Mononuclear cell (primary cell): Measurements from ENCODE around the gene STK38. TPM values are rescaled to one million over a fixed set of nuclear protein-coding genes. Genes with fewer than 3 reads are reported as not detected.

Experiments
- H3K27me3 ChIP-seq: 2 replicates; pipeline ENCODE4 v1.6.0; 2011; ENCODE audit warnings: low read length, control low read depth; ENCODE audit not compliant: insufficient read depth
- H3K4me1 ChIP-seq: 2 replicates; pipeline ENCODE4 v1.5.1; 2011; ENCODE audit warnings: mild to moderate bottlenecking, low read length, control low read depth; ENCODE audit not compliant: insufficient read depth
- H3K4me3 ChIP-seq: 2 replicates; pipeline ENCODE4 v1.5.1; 2011; ENCODE audit warnings: mild to moderate bottlenecking, low read length, moderate library complexity
- H3K9me3 ChIP-seq: 2 replicates; pipeline ENCODE4 v1.5.1; 2011; ENCODE audit warnings: low read depth, mild to moderate bottlenecking, control low read depth, low read length
- total RNA-seq: library from RNA; depleted of rRNA; stranded (reverse); fragments of >200 nt; gene quantifications from one replicate; pipeline ENCODE4 v1.2.3, GENCODE V29; 2012

STK38 gene
- total RNA-seq, 1 donor = 35.3 TPM

DNA sequence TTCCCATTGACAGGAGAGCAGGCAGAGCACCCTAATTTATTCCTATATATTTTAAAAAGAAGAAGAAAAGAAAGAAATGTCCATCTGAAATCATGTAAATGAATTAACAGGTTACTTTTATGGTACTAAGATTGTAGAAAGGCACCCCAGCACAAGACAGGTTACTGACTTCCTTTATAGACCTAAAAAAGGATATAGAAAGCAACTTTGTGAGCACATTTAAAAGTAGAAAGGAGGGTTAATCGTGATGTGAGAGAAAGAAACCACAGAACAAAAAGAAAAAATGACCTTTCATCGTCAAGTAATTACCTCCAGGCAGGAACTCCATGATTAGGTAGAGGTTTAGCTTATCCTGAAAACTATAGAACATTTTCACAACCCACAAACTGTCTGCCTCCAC is 29.9 kb downstream of the STK38 start:
- Histone ChIP-seq H3K27me3 (no peaks in the 10 kb centered on the region), H3K4me3 (no peak overlapping the region)

DNA sequence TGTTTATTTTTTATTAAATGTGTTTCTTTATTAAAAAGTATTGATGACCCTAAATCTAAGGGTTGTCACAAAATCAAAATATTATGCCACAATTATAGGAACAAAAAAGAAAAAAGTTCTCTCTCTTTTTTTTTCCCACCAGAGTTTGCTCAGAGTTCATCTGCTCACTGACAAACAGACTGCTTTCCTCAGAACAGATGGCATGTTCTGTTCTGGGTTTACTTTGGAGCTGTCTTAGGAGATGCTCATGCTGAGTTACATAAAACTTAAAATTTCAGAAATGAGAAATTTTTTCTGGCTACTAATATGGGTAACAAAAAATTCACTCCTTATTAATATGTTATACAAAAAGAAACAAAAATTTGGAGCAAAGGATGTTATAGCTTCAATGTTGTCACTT is 30.3 kb downstream of the STK38 start:
- Histone ChIP-seq H3K27me3 (no peaks in the 10 kb centered on the region), H3K4me3 (no peak overlapping the region), H3K9me3 (no peaks in the 10 kb centered on the region), H3K4me1 (peaks cover 9% of the 10 kb centered on the region)

More for the DNA sequence above, 29.9 kb downstream of the STK38 start:
- peaks cover 9% of the 10 kb centered on the region for H3K4me1 ChIP-seq
- H3K9me3 ChIP-seq = no peaks in the 10 kb centered on the region

DNA sequence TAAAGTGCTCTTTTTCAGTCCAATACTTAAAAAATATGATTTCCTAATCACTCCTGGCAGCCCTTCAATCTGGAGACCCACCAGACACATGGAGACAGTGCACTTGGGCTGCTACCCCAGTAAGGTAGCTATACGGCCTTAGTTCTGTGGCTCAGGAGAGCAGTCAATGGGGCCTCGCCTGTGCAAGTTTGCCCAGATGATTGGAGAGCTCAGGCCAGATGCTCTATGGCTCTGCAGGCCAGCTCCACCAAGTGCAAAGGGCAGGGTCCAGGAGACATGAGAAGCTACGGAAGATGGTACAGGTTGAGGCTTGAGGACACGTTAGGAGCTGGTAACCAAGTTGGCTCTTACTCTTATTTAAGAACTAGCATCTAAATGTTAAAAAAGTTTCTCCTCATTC is 30.7 kb downstream of the STK38 start:
- H3K4me3 ChIP-seq = no peak overlapping the region
- peaks cover 9% of the 10 kb centered on the region for H3K4me1 ChIP-seq
- no peaks in the 10 kb centered on the region for H3K9me3 ChIP-seq
- H3K27me3 ChIP-seq = no peaks in the 10 kb centered on the region

DNA sequence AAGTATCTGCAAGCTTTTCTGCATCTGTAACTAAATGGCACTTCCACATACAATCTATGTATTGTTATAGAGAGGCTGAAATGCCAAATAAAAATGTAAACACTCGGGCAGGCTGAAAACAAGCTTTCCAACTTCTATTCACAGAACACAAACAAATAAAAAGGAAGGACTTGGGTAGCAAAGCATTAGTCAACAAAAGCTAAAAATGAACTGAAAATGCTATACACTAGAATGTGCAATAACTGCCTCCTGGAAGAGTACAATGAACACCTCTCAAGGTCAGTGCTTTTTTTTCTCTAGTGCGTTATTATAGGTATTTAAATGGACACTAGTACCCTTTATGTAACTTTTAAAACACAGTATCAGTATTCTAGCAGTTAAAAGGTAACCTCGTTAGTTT is 31.4 kb downstream of the STK38 start:
- Histone ChIP-seq H3K9me3 (no peaks in the 10 kb centered on the region), H3K27me3 (no peaks in the 10 kb centered on the region), H3K4me3 (no peak overlapping the region), H3K4me1 (peaks cover 9% of the 10 kb centered on the region)

DNA sequence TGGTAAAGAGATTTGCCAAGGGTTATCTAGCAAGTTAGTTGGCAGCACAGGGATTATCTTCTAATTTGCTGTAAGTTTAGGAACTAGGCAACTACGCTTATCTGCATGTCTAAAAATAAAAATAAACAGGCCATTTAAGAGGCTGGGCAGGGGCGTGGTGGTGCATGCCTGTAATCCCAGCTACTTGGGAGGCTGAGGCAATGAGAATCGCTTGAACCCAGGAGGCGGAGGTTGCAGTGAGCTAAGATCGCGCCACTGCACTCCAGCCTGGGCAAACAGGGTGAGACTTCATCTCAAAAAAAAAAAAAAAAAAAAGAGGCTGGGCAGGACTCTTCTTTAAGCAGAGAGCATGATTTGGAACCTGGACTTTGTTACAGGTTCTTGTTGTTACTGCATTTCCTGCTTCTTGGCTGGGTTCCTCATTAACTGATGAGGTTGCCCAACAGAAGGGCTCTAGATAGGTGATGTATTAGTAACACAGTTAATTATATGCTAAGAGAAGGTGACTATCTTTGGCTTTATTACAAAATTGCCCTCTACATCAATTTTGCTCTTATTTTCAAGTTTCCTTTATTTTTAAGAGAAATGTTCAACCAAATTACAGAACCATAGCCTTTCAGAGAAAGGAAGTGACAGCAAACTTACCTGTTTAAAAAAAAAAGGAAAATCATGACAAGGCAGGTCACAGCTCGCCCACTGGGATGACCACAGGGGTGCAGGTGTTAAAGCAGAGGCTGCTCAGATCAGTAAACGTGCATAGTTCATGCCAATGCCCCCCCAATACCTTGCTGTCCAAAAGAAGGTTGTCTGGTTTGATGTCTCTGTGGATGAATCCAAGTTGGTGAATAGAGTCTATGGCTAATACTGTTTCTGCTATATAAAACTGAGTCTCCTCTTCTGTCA is 32.5 kb downstream of the STK38 start:
- Histone ChIP-seq H3K4me1 (peaks cover 9% of the 10 kb centered on the region), H3K4me3 (no peak overlapping the region)

DNA sequence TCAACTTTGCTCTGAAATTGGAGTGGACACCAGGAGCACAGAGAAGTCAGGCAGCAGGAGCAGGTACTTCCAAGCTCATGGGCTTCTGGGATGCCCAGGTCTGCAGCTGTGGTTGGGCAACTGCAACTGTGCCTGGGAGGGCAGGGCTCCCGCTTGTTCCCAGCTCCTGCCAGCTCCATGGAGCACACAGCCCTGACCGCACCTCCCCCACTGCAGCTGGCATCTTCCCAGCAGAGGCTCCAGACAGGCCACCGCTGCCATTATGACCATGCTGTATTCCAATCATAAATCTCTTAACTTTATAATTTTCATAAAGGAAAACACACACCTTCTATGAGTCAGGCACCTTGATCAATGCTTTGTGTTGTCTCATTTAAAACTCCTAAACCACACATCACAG is 36.9 kb downstream of the STK38 start:
- H3K4me3 ChIP-seq = no peak overlapping the region
- H3K9me3 ChIP-seq = no peaks in the 10 kb centered on the region
- H3K4me1 ChIP-seq = peaks cover 9% of the 10 kb centered on the region
- H3K27me3 ChIP-seq = no peaks in the 10 kb centered on the region

More for the DNA sequence above, 32.5 kb downstream of the STK38 start:
- H3K9me3 ChIP-seq = no peaks in the 10 kb centered on the region
- H3K27me3 ChIP-seq = no peaks in the 10 kb centered on the region

DNA sequence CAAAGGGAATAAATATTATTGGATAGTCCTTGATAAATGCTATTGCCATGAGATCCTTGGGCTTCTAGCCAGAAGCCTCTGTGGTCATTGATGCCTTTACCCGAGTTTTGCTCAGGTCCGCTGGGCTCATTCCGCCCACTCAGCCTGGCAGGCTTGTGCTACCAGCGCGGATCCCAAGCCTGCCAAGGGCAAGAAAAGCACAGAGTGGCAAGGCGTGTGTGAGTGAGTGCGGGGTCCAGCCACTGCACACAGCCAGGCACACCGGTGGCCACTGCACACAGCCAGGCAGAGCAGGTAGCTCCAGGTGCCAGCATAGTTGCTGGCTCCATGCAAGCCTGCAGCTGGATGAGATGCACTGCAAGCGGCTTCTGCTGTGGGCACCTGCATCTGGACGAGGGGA is 38.7 kb downstream of the STK38 start:
- Histone ChIP-seq H3K9me3 (no peaks in the 10 kb centered on the region), H3K4me1 (no peaks in the 10 kb centered on the region), H3K4me3 (no peak overlapping the region), H3K27me3 (no peaks in the 10 kb centered on the region)

DNA sequence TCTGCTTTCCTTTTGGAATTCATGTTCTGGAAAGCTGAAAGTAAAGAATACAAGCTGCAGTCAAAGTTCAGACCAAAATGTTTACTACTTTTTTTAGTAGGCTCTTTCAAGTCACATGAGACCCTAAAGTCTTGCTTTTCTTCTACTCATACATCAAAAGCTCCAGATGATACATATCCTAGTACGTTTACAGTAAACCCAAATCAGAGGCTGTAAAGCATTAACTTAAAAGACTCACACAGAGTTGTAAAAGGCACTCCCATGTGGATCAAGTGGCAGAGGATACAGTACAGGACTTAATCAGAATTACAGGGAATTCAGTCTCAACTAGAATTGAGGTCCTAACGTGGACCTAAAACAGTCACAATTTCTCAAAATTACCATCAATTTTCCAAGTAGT is 40.7 kb downstream of the STK38 start:
- H3K9me3 ChIP-seq = no peaks in the 10 kb centered on the region
- H3K4me1 ChIP-seq = no peaks in the 10 kb centered on the region
- no peak overlapping the region for H3K4me3 ChIP-seq
- H3K27me3 ChIP-seq = no peaks in the 10 kb centered on the region

DNA sequence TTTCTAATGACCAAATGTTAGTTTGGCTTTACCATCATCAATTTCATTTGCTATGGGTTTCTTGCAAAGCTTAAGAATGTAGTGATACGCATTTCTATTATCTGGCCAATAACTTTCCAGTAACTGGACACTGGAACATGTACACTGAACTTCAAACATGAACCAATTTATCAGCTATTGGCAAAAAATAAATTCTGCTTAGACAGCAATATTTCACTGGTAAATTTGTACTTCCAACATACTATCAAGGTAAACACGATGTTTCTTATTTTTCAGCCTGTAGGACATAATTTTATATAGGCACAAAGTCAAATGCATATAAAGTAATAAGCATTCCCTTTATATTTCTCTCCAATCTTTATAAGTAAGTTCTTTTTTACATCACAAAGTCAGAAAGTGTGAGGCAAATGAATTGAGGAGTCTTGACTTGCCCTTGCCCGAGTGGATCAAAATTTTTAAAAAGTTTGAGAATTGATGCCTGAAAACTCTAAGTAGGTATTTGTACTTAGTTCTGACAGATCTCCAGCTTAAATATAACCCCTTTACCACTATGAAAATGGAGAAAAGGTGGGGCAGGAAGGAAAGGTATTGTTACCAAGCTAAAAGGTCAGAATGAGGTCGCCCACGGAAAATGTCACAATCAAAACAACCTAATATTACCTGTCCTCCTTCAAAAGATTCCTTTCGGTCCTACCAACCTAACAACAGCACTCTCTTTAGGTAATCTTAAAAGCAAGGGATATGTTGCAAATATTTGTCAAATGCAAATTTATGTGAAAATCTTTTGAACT is 41.3 kb downstream of the STK38 start:
- no peaks in the 10 kb centered on the region for H3K27me3 ChIP-seq
- no peaks in the 10 kb centered on the region for H3K9me3 ChIP-seq
- H3K4me1 ChIP-seq = no peaks in the 10 kb centered on the region
- no peak overlapping the region for H3K4me3 ChIP-seq

DNA sequence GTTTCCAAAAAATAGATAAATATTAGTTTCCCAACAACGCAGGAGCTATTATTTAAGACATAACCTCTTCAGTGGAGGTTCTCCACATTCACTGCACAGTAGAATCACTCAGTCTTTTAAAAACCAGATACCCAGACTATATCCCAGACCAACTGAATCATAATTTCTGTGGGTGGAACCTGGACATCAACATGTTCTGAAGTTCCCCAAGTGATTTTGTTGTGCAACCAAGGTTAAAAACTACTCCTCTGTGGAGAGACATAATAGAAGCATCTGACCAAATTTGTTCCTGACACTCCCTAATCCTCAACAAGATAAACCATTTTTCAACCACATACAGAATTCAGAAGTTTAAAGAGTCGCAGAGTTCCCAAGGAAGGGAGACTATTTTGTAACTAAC is 42.3 kb downstream of the STK38 start:
- Histone ChIP-seq H3K9me3 (no peaks in the 10 kb centered on the region), H3K27me3 (no peaks in the 10 kb centered on the region), H3K4me3 (no peak overlapping the region), H3K4me1 (no peaks in the 10 kb centered on the region)

DNA sequence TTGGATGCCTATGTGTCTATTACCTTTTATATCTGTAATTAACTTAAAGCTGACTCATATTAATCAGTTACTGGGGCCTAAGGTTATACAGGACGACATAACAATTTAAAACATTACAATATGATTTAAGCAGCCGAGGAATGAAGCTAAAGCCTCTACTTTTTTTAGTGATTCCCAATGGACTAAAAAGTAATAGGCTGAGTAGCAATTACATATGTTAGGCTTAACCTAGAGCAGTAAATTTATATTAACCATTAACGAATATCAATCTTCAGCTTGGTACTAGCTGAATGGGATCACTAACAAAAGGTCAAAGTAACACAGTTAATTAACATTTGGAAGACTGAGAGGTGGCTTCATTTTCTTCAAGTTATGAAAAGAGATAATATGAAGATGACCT is 43.1 kb downstream of the STK38 start:
- Histone ChIP-seq H3K4me1 (no peaks in the 10 kb centered on the region), H3K9me3 (no peaks in the 10 kb centered on the region), H3K4me3 (no peak overlapping the region), H3K27me3 (no peaks in the 10 kb centered on the region)

DNA sequence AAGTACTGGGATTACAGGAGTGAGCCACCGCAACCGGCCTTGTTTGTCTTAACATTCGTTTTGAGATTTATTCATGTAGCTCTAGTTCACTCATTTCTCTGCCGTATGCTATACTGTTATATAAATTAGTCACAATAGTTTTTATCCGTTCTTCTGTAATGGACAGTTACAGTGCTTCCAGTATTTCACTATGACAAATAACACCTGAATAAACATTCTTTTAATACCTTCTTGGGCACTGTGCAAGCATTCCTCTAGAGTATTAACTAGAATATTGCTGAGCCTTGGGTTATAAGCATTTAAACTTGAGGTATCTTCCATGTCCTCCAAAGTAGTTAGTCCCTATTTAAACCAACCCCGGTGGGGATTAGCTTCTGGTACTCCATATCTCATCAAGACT is 45.6 kb downstream of the STK38 start:
- H3K4me1 ChIP-seq = no peaks in the 10 kb centered on the region

DNA sequence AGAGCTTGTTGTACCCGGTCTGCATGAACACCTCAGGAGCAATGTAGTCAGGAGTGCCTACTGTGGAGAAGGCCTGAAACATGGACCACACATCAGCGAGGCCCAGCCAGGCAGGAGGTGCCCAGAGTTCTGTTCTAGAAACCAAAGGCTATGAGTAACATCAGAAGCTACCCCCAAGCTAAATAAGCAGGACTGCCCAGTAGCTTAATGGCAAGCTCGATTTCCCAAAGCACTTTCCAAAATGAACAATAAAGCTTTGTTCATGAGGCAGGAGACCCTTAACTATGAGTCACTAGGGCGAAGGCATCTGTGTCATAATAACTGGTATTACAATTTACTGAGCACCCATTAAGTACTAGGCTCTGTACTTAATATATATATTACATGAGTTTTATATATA is 47.4 kb downstream of the STK38 start:
- no peaks in the 10 kb centered on the region for H3K27me3 ChIP-seq
- no peak overlapping the region for H3K4me3 ChIP-seq
- H3K9me3 ChIP-seq = no peaks in the 10 kb centered on the region
- H3K4me1 ChIP-seq = peaks cover 9% of the 10 kb centered on the region

More for the DNA sequence above, 45.6 kb downstream of the STK38 start:
- no peaks in the 10 kb centered on the region for H3K9me3 ChIP-seq
- H3K27me3 ChIP-seq = no peaks in the 10 kb centered on the region
- no peak overlapping the region for H3K4me3 ChIP-seq

DNA sequence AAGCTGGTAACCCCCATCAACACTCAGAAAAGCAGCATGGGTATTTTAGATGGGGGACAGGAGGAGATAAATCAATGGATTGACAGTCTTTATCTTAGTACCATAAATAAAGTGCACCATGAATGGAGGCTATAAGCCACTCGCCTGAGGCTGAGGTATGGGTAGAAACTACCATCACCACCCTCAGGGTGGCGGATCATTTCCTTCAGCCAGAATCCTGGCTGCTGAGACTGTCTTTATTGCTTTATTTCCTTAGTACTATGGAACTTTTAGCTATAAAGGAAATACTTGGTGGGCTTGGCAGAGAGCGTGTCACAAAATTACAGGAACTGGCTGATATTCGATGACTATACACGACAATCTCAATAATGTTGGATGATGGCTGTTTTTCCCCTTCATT is 52.2 kb downstream of the STK38 start:
- H3K4me3 ChIP-seq = no peak overlapping the region
- no peaks in the 10 kb centered on the region for H3K27me3 ChIP-seq
- H3K9me3 ChIP-seq = no peaks in the 10 kb centered on the region
- H3K4me1 ChIP-seq = peaks cover 46% of the 10 kb centered on the region

DNA sequence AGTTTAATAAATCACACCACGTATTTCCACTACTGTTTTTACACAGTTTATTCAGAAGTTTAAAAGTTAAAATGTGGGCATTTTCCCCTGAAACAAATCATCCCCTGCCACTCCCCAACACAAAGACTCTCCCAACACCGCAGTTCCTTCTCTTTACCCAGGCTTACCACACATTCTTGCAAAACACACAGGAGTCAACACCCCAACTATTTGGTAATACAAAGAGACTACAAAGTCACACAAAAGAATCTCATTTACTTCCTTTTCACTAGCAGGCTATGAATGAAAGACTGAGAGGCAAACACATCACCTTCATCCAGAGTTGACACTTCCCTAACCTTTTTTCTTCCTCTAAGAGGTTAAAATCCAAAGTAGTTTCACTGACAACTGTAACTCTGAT is 53.4 kb downstream of the STK38 start:
- peaks cover 46% of the 10 kb centered on the region for H3K4me1 ChIP-seq
- H3K9me3 ChIP-seq = no peaks in the 10 kb centered on the region
- H3K4me3 ChIP-seq = no peak overlapping the region
- H3K27me3 ChIP-seq = no peaks in the 10 kb centered on the region
